HepG2 (cell line): ENCODE results near the gene ISY1. TPM values are rescaled to one million over a fixed set of nuclear protein-coding genes. Genes with fewer than 3 reads are reported as not detected.

Source experiments
- HHEX ChIP-seq: IDR thresholded peaks from 2 replicates; pipeline ENCODE4 v1.6.1; 2016; ENCODE audit warnings: control low read depth
- HMGA1 ChIP-seq: sonication (generic); formaldehyde crosslinking; conservative IDR thresholded peaks from 2 replicates; pipeline ENCODE4 v1.4.0; 2020; ENCODE audit warnings: missing genetic modification reagents
- KDM6A ChIP-seq: IDR thresholded peaks from 2 replicates; pipeline ENCODE4 v1.6.1; 2016; ENCODE audit warnings: low read depth
- KMT2B ChIP-seq: IDR thresholded peaks from 2 replicates; pipeline ENCODE4 v1.6.1; 2016; ENCODE audit warnings: missing genetic modification reagents, missing compliant biosample characterization
- MAZ ChIP-seq, 2 experiments: sonication (generic) in 1 of 2; formaldehyde crosslinking in 1 of 2; IDR thresholded peaks; 2 replicates each; pipeline versions ENCODE4 v1.5.0 to v1.6.1; 2012 to 2020; ENCODE audit warnings: low read depth in 2 of 2, mild to moderate bottlenecking in 2 of 2, borderline replicate concordance in 1 of 2, improper control_type of control experiment in 1 of 2, low read length in 1 of 2, missing genetic modification reagents in 1 of 2, moderate library complexity in 1 of 2
- NR2C2 ChIP-seq: sonication (generic); formaldehyde crosslinking; IDR thresholded peaks from 2 replicates; pipeline ENCODE4 v1.4.0; 2020; ENCODE audit warnings: missing genetic modification reagents, mild to moderate bottlenecking, moderate library complexity, borderline replicate concordance
- NRL ChIP-seq: sonication (generic); formaldehyde crosslinking; IDR thresholded peaks from 2 replicates; pipeline ENCODE4 v1.5.0; 2020; ENCODE audit warnings: missing genetic modification reagents, mild to moderate bottlenecking, moderate library complexity, borderline replicate concordance
- SP4 ChIP-seq: sonication (generic); formaldehyde crosslinking; IDR thresholded peaks from 2 replicates; pipeline ENCODE4 v1.8.1; 2023; ENCODE audit warnings: mild to moderate bottlenecking, missing genetic modification reagents
- SRSF1 ChIP-seq: fragments of 200-400 bp; formaldehyde crosslinking; optimal IDR thresholded peaks from 2 replicates; pipeline ENCODE3; 2017; ENCODE audit warnings: mild to moderate bottlenecking, low read depth, low read length, moderate library complexity
- SRSF4 ChIP-seq: fragments of 200-400 bp; formaldehyde crosslinking; IDR thresholded peaks from one replicate; pipeline ENCODE4 v1.6.1; 2018; ENCODE audit warnings: mild to moderate bottlenecking, low read depth, low read length, moderate library complexity; ENCODE audit not compliant: poor library complexity, severe bottlenecking
- STAT5B ChIP-seq: sonication (generic); formaldehyde crosslinking; IDR thresholded peaks from 2 replicates; pipeline ENCODE4 v1.4.0; 2020; ENCODE audit warnings: missing genetic modification reagents
- U2AF1 ChIP-seq: fragments of 200-400 bp; formaldehyde crosslinking; optimal IDR thresholded peaks from 2 replicates; pipeline ENCODE3; 2017; ENCODE audit warnings: mild to moderate bottlenecking, low read depth, low read length
- ZC3H4 ChIP-seq: sonication (generic); formaldehyde crosslinking; IDR thresholded peaks from 2 replicates; pipeline ENCODE4 v1.4.0; 2020; ENCODE audit warnings: missing genetic modification reagents, borderline replicate concordance
- ZEB1 ChIP-seq: IDR thresholded peaks from 2 replicates; pipeline ENCODE4 v1.6.1; 2012; ENCODE audit warnings: mild to moderate bottlenecking, low read depth, inconsistent platforms; ENCODE audit not compliant: insufficient replicate concordance
- ZFP36 ChIP-seq: fragments of 150-350 bp; IDR thresholded peaks from 2 replicates; pipeline ENCODE4 v1.6.1; 2018; ENCODE audit warnings: borderline replicate concordance, low read length, low read depth; ENCODE audit not compliant: partially characterized antibody
- ZKSCAN5 ChIP-seq: sonication (generic); formaldehyde crosslinking; IDR thresholded peaks from 2 replicates; pipeline ENCODE4 v1.5.1; 2020; ENCODE audit warnings: mild to moderate bottlenecking, missing genetic modification reagents
- polyA plus RNA-seq, 8 experiments: library from polyadenylated mRNA; depleted of rRNA in 3 of 8; stranded (reverse) in 7 of 8; unstranded in 1 of 8; fragments of >200 nt; fragmentation: Illumina TruSeq in 4 of 8; extraction: Trizol in 4 of 8; gene quantifications; 2 replicates each; pipeline versions ENCODE4 v1.2.1 to v1.2.3, GENCODE V29; 2011 to 2016; ENCODE audit warnings: low read depth in 4 of 8, missing spikeins in 1 of 8, mixed read lengths in 1 of 8; ENCODE audit not compliant: insufficient read depth in 1 of 8
- total RNA-seq, 5 experiments: library from RNA; depleted of rRNA; stranded (reverse); fragments of >200 nt; fragmentation: Illumina TruSeq; extraction: Trizol; gene quantifications; 2 replicates each; pipeline ENCODE4 v1.2.3, GENCODE V29; 2016; ENCODE audit warnings: low read depth in 1 of 5
- TF ChIP-seq, protein P1 (sequence below): sonication (generic); formaldehyde crosslinking; IDR thresholded peaks from 2 replicates; pipeline ENCODE4 v1.8.0; 2023; ENCODE audit warnings: mild to moderate bottlenecking, missing genetic modification reagents
- TF ChIP-seq, protein P2 (sequence below): sonication (generic); formaldehyde crosslinking; IDR thresholded peaks from 2 replicates; pipeline ENCODE4 v1.4.0; 2020; ENCODE audit warnings: low read depth, mild to moderate bottlenecking, missing genetic modification reagents
- TF ChIP-seq, protein P3 (sequence below): sonication (generic); formaldehyde crosslinking; IDR thresholded peaks from 2 replicates; pipeline ENCODE4 v1.8.1; 2022; ENCODE audit warnings: low read depth, mild to moderate bottlenecking, missing genetic modification reagents
- TF ChIP-seq, protein P4 (sequence below): fragments of 450-650 bp; IDR thresholded peaks from 2 replicates; pipeline ENCODE4 v1.6.1; 2017; ENCODE audit warnings: mild to moderate bottlenecking
- TF ChIP-seq, protein P5 (sequence below): sonication (generic); formaldehyde crosslinking; IDR thresholded peaks from 2 replicates; pipeline ENCODE4 v1.4.0; 2020; ENCODE audit warnings: missing genetic modification reagents, mild to moderate bottlenecking, borderline replicate concordance

ISY1 gene
- total and polyA plus RNA-seq, 2 of the 13 experiments (the other 11 are each of a cell fraction or from before 2014, with no cell fraction given), result 21.0 to 39.1 TPM

DNA sequence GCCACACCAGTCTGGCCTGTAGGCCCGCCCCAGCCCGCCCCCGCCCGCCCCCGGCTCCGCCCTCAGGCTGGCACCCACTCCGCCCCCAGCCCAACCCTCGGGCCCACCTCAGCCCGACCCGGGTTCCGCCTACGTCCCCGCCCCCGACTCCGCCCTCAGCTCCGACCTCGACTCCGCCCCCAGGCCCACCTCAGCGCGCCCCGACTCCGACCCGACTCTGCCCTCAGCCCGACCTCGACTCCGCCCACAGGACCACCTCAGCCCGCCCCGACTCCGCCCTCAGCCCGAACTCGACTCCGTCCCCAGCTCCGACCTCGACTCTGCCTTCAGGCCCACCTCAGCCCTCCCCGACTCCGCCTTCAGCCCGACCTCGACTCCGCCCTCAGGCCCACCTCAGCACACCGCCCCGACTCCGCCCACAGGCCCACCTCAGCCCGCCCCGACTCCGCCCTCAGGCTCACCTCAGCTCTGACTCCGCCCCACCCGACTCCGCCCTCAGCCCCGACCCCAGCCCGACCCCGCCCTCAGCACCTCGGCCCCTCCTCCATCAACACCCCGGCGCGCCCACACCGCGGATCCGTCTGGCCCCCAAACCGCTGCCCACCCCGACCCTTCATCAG lies 39.0 kb downstream of the ISY1 start, which contains the start of gene RAB43 (continued):
- TF ChIP-seq, protein P1, sequence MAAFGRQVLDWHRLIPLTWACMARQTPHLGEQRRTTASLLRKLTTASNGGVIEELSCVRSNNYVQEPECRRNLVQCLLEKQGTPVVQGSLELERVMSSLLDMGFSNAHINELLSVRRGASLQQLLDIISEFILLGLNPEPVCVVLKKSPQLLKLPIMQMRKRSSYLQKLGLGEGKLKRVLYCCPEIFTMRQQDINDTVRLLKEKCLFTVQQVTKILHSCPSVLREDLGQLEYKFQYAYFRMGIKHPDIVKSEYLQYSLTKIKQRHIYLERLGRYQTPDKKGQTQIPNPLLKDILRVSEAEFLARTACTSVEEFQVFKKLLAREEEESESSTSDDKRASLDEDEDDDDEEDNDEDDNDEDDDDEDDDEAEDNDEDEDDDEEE (CRISPR knock-in tag), result 0 out of 2 replicates have a peak, but pooled peaks have one; percentile 55
- TF ChIP-seq STAT5B, result no peak
- TF ChIP-seq U2AF1, result no peak
- TF ChIP-seq HMGA1 (CRISPR knock-in tag), result no peak
- no peak for TF ChIP-seq ZKSCAN5 (CRISPR knock-in tag)
- TF ChIP-seq, protein P2, sequence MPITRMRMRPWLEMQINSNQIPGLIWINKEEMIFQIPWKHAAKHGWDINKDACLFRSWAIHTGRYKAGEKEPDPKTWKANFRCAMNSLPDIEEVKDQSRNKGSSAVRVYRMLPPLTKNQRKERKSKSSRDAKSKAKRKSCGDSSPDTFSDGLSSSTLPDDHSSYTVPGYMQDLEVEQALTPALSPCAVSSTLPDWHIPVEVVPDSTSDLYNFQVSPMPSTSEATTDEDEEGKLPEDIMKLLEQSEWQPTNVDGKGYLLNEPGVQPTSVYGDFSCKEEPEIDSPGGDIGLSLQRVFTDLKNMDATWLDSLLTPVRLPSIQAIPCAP, result no peak
- no peak for TF ChIP-seq ZEB1
- no peak for TF ChIP-seq NRL
- TF ChIP-seq, protein P3, sequence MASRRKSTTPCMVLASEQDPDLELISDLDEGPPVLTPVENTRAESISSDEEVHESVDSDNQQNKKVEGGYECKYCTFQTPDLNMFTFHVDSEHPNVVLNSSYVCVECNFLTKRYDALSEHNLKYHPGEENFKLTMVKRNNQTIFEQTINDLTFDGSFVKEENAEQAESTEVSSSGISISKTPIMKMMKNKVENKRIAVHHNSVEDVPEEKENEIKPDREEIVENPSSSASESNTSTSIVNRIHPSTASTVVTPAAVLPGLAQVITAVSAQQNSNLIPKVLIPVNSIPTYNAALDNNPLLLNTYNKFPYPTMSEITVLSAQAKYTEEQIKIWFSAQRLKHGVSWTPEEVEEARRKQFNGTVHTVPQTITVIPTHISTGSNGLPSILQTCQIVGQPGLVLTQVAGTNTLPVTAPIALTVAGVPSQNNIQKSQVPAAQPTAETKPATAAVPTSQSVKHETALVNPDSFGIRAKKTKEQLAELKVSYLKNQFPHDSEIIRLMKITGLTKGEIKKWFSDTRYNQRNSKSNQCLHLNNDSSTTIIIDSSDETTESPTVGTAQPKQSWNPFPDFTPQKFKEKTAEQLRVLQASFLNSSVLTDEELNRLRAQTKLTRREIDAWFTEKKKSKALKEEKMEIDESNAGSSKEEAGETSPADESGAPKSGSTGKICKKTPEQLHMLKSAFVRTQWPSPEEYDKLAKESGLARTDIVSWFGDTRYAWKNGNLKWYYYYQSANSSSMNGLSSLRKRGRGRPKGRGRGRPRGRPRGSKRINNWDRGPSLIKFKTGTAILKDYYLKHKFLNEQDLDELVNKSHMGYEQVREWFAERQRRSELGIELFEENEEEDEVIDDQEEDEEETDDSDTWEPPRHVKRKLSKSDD (CRISPR knock-in tag), result no peak
- TF ChIP-seq KDM6A (CRISPR knock-in tag), result no peak
- TF ChIP-seq SRSF1, result peak; percentile 30
- no peak for TF ChIP-seq ZC3H4 (CRISPR knock-in tag)
- no peak for TF ChIP-seq NR2C2
- peak; percentile 94 for TF ChIP-seq SP4 (CRISPR knock-in tag)
- no peak for TF ChIP-seq ZFP36
- no peak for TF ChIP-seq KMT2B (CRISPR knock-in tag)
- TF ChIP-seq SRSF4, result no peak
- TF ChIP-seq MAZ (IDR thresholded peaks at IDR 0.05; ENCODE audit: borderline replicate concordance, low read depth, low read length), result 0 out of 2 replicates have a peak, but pooled peaks have one; percentile 9
- no peak for TF ChIP-seq MAZ (CRISPR knock-in tag; IDR thresholded peaks at IDR 0.05; ENCODE audit: low read depth)
- no peak for TF ChIP-seq HHEX (CRISPR knock-in tag)
- TF ChIP-seq, protein P4, sequence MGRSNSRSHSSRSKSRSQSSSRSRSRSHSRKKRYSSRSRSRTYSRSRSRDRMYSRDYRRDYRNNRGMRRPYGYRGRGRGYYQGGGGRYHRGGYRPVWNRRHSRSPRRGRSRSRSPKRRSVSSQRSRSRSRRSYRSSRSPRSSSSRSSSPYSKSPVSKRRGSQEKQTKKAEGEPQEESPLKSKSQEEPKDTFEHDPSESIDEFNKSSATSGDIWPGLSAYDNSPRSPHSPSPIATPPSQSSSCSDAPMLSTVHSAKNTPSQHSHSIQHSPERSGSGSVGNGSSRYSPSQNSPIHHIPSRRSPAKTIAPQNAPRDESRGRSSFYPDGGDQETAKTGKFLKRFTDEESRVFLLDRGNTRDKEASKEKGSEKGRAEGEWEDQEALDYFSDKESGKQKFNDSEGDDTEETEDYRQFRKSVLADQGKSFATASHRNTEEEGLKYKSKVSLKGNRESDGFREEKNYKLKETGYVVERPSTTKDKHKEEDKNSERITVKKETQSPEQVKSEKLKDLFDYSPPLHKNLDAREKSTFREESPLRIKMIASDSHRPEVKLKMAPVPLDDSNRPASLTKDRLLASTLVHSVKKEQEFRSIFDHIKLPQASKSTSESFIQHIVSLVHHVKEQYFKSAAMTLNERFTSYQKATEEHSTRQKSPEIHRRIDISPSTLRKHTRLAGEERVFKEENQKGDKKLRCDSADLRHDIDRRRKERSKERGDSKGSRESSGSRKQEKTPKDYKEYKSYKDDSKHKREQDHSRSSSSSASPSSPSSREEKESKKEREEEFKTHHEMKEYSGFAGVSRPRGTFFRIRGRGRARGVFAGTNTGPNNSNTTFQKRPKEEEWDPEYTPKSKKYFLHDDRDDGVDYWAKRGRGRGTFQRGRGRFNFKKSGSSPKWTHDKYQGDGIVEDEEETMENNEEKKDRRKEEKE, result no peak
- TF ChIP-seq, protein P5, sequence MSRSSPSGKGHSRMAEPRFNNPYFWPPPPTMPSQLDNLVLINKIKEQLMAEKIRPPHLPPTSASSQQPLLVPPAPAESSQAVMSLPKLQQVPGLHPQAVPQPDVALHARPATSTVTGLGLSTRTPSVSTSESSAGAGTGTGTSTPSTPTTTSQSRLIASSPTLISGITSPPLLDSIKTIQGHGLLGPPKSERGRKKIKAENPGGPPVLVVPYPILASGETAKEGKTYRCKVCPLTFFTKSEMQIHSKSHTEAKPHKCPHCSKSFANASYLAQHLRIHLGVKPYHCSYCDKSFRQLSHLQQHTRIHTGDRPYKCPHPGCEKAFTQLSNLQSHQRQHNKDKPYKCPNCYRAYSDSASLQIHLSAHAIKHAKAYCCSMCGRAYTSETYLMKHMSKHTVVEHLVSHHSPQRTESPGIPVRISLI, result no peak
